HG03571 (cell line): Measurements from ENCODE around the gene EXOC4.

Source experiments
- ATAC-seq: cut with Tn5 transposase; IDR thresholded peaks from one replicate; pipeline ENCODE4 v1.9.1; 2021; ENCODE audit not compliant: unreplicated experiment

The EXOC4 gene

DNA sequence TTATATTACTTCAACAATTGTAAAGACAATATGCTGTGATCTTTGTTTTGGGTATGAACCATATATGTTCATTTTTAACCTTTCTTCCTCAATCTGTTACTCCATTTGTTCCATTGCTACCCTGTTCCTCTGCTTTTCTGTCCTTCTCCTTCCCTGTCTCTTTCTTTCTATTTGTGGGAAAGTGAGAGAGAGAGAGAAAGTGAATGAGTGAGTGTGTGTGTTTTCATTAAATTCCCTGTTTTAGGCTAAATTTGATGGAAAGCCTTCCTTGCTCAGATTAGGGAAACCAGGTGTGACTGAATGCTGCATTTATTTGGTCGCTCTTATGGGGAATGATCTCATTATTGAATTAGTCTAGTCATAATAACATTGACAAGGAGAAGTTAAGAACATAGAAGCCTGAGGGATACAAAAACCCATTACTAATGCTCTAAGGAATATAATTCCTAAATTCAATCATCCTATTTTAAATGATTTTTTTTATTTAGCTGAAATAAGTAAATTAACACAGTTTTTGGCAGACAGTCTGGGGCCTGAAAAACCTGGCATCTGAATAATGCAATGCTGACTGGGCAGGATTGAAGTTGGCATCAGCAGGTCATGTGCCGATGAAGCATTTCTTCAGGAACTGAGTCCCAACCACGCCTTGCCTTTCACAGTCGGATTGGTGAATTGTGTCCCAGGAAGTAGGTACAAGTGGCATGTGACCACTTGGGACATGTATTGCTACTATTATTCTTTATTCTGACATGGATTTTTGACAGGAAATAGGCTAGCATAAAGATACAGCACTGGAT, 756.6 kb downstream of the EXOC4 start:
- ATAC-seq: no peak

DNA sequence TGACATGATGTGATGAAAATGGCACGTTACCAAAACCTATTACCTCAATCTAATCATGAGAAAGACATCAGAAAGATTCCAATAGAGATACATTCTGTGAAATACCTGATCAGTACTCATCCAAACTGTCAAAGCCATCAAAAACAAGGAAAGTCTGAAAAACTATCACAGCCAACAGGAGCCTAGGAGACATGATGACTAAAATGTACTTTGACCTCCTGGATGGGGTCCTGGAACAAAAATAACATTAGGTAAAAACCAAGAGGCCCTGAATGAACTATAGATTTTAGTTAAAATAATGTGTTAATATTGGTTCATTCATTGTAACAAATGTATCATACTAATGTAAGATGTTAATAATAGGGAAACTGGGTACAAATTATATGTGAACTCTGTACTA, 760.4 kb downstream of the EXOC4 start:
- no peak for ATAC-seq

DNA sequence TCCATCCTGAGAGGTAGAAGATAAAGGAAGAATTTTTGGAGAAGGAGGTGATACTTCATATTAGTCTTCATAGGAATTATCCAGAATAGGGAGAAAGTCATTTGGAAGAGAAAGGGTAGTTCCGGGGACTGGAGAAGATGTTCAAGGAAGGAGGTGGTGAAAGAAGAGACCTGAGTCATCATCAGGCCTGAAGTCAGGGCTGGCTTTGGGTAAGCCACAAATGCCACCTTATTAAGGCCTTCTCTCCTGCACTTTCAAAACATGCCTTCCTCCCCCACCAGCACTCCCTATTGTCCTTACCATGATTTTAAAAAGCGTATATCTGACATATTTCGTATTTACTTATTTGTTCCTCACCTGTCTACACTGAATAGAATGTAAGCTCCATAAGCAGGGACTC, 762.1 kb downstream of the EXOC4 start:
- ATAC-seq: no peak

DNA sequence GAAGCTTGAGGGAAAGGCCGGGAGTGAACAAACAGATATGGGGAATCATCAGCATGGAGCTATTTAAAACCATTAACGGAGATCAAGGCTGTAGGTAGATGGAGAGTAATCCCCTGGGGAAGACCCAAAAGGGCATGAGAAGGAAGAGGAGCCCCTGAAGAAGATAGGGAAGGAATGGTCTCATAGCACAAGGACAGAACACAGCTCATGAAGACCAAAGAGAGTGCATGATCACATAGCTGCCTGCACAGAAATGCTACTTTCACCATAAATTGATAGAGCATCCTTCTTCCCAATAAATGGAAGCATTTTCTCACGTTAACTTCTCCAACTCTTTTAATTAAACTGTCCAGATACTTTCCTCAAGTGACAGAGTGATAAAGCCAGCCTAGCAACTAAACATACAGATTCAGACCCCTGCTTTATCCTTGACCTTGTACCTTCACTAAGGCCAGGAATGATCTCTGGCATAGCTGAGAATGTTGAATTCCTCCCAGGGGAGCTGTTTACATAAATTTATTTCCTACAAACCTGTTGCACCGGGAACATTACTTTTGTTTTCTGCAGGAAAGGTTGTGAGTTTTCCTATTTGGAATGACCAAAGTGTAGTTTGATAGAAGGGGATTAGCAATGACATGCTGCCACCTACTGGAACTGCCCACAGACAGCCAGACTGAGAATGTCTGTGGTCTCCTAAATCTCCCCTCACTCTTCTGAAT, 763.5 kb downstream of the EXOC4 start:
- ATAC-seq: no peak

DNA sequence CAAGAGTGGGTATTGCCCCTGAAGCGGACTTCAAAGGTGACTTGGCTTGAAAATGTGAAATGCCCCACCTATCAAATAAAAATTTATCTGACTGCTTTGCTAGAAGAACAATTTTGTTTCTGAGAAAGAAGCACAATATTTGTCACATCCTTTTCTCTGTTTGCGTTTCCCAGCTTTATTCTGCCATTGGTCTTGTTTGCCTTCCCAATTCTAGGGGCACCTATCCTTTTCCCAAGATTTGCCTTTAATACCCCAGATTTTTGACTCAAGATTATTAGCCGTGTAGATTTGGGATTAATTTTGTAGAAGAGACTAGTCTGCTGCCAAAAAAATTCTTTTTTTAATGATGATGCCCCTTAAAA, 764.0 kb downstream of the EXOC4 start:
- no peak for ATAC-seq

DNA sequence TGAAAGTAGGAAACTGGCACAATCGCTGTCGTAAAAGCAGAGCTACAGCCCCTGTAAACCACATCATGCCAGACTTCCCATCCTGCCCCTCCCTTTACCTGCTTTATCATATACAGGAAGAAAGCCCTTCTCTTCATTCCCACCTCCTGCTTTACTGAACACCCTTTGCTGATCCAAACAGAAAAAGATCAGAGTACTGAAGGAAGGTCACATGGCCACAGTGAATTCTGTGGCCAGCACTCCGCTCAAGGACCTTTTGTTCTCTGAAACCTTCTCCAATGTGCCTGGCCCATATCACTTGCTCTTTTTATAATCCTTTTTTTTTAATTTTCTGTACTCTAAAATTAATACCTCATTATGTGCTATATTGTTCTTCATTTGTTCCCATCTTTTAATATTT, 765.4 kb downstream of the EXOC4 start:
- ATAC-seq: no peak

DNA sequence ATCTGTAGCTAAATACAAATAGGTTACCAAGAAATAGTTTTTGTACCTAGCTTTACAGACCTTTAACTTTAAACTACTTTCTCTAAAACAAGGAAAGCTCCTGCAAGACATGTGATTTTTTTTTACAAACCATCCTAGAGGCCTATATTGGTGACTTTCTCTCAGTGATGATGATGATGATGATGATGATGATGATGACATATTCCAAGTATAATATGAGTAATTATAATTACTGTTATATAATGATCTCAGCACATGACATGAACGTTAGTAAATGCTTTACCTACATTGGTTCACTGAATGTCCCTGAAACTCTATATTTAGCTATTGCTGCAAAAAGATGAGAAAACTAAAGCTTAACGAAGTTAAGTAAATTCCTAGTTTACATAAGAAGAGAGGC, 766.4 kb downstream of the EXOC4 start:
- ATAC-seq: no peak

DNA sequence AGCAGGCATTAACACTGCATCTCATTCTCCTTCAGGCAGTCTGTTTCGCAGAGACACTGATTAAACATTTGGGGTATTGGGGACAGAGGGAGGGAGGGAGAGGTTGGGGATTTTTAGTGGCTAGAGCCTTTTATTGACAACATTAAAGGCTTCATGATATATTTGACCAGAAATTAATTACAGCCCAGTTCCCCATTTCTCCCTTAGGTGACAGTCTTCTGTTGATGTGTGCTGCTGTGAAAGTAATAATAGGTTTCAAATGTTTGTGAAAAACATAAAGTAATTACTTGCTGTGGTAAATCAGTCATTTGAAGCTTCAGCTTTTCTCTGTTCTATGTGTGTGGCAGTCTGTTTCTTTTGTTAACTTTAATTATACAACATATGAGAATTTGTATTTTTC, 769.0 kb downstream of the EXOC4 start:
- no peak for ATAC-seq

DNA sequence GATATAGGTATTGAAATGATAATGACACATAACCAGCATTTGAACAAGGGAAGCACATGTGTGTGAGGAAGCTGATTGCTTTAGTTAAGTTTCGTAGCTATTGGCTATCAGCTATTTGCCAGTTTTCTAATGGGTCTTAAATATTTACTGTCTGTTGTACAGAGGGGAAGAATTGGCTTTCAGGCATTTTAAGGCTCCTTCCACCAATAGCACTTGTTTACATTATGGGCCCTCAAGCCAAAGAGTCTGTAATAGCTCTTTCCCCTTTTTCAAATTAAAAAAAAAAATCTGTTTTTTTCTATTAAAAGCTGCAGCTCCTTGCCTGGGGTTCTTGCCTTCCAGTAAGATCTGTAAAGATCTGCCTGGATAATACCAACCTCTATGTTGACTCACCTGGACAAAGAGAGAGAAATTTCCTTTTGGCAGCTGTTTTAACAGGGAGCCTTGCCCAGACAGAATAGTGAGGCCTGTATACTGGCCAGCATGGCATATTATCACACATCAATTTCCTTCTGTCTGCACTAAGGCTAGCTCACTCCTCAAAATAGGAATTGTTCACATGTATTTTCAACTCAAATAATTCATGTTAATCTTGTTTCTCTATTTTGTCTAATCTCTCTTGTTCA, 769.5 kb downstream of the EXOC4 start:
- no peak for ATAC-seq

DNA sequence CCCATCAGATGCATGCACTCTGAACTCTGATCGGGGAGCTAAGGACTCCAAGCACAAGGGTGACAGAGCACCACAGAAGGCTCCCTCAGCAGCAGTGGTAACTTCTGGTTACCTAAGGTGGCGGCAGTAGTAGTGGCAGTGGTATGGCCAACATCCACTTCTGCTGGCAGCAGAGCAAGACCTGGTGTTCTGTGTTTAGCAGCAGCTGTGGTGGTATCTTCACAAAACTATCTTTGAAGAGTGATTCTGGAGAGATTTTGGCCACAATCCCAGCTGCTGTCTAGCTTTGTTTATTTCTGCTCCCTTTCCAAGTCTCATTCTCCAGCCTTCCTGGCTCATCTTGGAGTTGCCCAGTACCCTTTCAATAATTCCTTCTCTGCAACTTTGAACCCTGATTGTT, 771.9 kb downstream of the EXOC4 start:
- no peak for ATAC-seq

DNA sequence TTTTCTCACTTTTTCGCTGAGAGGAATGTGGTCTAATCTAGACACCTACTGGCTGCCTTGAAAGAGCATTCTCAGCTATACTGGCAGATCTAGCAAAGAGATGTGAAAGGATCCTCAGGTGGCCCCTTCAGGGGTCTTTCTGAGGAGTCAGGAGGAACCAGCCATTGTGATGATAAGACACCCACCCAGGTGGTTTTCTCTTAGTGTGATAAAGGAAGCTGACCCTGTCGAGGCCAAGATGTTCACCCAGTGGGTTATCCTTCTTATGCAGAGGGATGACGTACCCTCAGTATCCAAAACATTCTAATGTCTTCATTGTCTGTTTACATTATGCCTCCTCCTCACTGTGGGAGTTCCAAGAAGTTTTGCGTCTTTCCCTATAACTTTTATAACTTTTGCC, 776.0 kb downstream of the EXOC4 start:
- ATAC-seq: no peak

DNA sequence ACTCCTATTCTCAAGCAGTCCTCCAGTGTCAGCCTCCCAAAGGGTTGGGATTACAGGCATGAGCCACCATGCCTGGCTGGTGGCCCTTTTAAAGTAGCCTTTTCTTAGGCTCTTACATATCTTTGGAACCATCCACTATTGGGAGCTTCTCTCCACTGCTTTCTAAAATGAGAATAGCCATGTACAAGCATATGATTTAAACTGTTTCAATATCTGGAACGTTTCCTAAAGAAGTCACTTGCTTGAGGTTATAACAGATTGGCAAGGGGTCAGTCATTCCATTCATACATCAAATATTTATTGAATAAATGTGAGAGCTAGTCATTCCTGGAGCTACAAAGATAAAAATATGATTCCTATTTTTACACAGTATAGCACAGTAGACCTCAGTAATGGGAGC, 776.9 kb downstream of the EXOC4 start:
- no peak for ATAC-seq

DNA sequence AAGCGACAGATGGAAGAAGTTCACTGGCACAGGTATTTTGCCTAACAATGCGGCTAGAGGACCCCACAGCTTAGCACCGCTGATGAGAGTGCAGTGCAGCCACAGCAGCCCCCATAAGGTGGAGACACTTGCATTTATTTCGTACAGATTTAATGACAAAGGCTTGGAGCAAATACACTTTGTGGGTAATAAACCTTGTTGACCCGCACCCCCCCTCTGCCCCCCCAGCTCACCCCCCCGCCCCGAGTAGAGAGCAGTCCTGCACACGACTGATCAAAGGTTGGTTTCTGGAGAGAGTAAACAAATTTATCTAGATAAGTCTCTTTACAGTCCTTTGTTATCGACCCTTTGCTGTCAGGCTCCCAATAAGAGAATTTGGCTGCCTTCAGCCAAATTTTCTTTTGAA, 777.6 kb downstream of the EXOC4 start:
- no peak for ATAC-seq

DNA sequence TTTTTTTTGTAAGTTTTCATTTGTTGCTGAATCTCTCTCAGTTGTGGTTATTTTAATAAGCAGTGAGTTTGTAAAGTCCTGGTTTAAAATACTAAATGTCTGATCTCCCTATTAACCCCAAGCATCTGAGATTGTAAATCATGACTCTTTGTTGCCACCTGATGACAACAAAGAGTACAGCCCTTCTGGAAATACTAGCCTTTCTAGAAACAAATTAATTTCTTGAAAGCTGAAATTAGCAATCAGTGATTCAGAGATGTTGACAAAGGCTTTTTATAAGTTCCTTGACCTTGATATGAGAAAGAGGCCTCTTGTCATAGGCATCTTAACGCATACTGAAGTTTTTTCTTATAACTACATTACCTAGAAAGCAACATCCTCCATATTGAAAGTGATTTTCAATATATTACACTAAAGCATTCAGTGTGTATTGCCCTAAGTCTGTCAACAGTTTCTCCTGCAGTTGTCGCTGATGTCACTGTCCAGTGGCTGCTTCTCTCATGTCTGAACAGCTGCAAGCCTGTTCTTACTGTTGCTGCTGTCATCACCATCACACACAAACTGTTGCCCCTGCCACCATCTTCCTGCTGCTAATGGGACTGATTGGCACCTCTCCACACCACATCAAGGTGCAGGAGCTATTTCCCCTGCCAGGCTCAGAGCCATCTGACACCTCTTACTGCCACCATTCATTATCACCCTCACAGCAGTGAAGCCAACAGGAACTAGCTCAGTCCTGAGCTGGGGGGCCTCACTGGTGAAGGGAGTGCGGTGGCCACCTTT, 779.1 kb downstream of the EXOC4 start:
- ATAC-seq: no peak

DNA sequence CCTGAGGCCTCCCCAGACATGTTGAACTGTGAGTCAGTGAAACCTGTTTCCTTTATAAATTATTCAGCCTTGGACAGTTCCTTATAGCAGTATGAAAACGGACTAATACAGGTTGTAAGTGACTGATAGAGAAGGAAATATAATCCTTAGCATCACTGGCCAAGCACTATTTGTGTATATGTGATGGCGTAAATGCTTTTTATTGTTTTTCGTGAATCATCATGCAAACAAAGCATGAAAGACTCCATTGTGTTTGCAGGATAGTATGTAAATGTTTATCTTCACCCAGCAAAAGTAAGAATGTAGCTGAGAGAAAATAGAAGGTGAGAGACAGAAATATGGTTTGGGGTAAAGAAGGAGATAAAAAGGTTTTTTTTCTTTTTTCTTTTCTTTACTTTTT, 781.8 kb downstream of the EXOC4 start:
- ATAC-seq: no peak

DNA sequence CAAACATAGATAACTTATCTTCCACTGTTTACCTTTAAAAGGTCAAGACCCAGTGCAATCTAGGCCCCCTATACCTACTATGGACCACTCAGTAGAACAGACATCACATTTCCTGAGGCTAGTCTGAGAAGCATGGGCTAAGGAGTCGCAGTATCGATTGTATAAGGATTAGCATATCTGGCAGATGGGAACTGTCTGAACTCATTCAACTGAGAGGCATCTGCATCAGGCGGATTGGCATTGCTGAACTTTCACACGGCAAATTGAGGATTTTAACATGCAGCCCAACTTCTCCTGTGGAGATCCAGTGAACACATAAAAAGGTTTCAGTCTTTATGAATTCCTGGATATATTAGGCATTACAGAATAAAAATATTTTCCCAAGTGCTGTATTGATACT, 785.1 kb downstream of the EXOC4 start:
- ATAC-seq: no peak

DNA sequence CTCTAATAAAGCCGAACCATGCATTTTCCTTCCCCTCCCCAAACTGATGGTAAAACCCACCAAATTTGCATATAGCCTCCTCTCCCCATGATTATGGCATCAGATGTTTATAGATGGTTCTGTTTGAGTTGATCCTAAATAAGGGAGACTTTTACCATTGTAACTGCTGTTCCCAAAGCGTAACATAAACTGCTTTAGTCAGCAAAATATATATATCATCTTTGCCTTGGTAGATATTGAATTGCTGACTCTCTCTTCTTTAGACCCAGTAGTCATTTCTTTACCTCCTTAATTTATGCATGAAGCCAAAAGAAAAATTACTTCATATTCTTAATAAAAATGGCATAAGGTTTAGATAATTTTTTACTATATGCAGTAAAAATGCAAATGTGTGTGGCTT, 788.1 kb downstream of the EXOC4 start:
- ATAC-seq: no peak

DNA sequence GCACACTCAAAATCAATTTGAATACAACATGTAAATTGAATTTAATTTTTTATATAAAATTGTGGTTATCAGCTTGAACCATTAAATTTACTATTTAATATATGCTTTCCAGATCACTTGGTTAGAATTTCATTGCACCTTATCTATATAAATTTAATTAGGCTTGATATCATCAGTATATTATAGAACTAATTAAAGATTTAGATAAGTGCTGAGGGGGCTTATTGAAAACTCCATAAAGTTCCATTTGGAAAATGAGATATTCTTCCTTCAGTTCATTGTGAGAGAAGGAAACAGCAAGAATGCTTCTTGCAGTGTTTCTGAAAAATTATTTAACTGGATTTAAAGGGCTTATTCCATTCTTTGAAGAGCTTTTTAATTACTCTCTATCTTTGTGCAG, 788.6 kb downstream of the EXOC4 start:
- no peak for ATAC-seq

DNA sequence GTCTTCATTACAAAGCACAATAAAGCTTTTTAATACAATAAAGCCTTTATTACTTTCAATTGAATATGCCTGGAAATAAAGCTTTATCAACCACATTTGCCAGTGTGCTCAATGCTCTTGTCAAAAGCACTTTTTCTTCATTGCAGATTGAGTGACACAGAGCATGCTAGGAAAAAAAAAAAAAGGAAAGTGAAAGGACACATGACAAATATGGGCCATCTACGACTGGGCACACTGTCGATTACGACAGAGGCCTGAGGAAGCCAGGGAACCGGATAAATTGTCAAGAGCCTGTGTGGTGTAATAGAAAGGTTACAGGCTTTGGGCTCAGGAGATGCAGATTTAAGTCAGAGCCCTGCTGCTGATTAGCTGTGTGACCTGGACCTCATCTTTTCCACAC, 789.4 kb downstream of the EXOC4 start:
- no peak for ATAC-seq

DNA sequence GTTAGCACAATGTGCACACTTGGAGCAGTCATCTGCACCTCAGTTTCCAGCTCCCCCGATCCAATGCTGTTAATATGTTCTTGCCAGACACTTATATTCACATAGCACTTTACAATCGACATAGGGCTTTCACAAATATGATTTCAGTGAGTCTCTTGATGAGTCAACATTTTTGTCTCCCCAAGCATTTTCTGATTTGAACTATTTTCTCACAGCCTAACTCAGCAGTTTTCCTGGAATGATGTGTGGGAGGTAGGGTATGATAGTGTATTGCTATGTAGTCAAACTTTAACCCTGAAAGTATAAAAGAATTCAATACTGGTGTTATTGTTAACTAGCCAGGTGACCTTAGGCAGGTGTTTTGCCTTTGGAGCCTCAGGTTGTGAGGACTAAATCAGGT, 791.8 kb downstream of the EXOC4 start:
- no peak for ATAC-seq

DNA sequence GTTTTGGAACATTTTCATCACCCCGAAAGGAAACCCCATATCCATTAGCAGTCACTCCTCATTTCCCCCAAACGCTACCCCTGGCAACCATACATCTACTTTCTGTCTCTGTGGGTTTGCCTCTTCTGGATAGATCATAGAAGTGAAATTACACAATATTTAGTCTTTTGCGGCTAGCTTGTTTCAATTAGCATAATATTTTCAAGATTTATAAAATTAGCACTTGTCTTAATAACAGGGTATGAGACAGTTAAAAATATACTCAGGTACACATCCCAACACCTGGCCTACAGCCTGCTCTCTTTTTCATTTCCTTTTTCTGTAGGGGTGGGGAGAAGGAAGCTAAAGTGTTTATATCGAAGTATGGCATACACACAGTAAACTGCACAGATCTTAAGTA, 792.8 kb downstream of the EXOC4 start:
- ATAC-seq: no peak
